ENCODE measurements around the gene GTPBP4.
A peak's percentile ranks its signal among the peaks of the same experiment; 100 is the strongest.

Gene GTPBP4

DNA sequence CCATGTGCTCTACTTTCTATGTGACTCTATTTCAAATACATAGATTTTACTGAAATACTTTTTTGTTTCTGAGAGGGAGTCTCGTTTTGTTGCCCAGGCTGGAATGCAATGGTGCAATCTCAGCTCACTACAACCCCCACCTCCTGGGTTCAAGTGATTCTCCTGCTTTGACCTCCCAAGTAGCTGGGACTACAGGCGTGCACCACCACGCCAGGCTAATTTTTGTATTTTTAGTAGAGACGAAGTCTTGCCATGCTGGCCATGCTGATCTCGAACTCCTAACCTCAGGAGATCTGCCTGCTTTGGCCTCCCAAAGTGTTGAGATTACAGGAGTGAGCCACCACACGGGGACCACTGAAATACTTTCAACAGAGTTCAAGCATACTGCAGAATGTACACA is 57.2 kb downstream of the GTPBP4 start:
- TF ChIP-seq, protein P1, sequence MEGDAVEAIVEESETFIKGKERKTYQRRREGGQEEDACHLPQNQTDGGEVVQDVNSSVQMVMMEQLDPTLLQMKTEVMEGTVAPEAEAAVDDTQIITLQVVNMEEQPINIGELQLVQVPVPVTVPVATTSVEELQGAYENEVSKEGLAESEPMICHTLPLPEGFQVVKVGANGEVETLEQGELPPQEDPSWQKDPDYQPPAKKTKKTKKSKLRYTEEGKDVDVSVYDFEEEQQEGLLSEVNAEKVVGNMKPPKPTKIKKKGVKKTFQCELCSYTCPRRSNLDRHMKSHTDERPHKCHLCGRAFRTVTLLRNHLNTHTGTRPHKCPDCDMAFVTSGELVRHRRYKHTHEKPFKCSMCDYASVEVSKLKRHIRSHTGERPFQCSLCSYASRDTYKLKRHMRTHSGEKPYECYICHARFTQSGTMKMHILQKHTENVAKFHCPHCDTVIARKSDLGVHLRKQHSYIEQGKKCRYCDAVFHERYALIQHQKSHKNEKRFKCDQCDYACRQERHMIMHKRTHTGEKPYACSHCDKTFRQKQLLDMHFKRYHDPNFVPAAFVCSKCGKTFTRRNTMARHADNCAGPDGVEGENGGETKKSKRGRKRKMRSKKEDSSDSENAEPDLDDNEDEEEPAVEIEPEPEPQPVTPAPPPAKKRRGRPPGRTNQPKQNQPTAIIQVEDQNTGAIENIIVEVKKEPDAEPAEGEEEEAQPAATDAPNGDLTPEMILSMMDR (IDR thresholded peaks at IDR 0.05; ENCODE audit: poor library complexity, severe bottlenecking) = no peak
- Histone ChIP-seq H3K4me3 (ENCODE audit: severe bottlenecking) (no peak overlapping the region), H3K27ac (ENCODE audit: poor library complexity, severe bottlenecking) (peak overlapping the region; percentile 9), H3K9me3 (ENCODE audit: severe bottlenecking) (no peaks in the 10 kb centered on the region), H3K4me1 (ENCODE audit: insufficient read depth, poor library complexity, severe bottlenecking) (peaks cover 3% of the 10 kb centered on the region), H3K36me3 (ENCODE audit: low read depth) (peaks cover 67% of the 10 kb centered on the region), H3K27me3 (ENCODE audit: insufficient read depth, poor library complexity, severe bottlenecking) (no peaks in the 10 kb centered on the region)
- DNase-seq (ENCODE audit: low spot score) (no peak), ATAC-seq (ENCODE audit: low read depth) (no peak)

DNA sequence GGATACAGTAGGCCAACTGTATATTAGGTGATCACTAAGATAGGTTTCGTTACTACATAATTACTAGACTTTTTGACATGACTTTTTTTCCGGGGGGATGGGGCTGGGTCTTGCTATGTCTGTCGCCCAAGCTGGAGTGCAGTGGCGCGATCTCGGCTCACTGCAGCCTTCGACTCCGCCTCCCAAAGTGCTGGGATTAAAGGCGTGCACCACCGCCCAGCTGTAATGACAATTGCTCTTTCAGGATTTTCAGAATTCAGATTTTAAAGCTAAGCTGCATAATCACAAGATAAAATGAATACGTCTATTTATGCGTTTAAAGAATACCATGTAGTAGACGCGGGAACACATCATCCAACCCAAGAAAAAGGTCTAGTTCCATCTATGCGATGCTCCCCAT is 59.7 kb downstream of the GTPBP4 start:
- Histone ChIP-seq H3K36me3 (ENCODE audit: low read depth) (peaks cover 61% of the 10 kb centered on the region), H3K27ac (ENCODE audit: poor library complexity, severe bottlenecking) (peak overlapping the region; percentile 91), H3K27me3 (ENCODE audit: insufficient read depth, poor library complexity, severe bottlenecking) (no peaks in the 10 kb centered on the region), H3K4me1 (ENCODE audit: insufficient read depth, poor library complexity, severe bottlenecking) (peaks cover 13% of the 10 kb centered on the region), H3K4me3 (ENCODE audit: severe bottlenecking) (peak overlapping the region; percentile 65), H3K9me3 (ENCODE audit: severe bottlenecking) (no peaks in the 10 kb centered on the region)
- no peak for ATAC-seq (ENCODE audit: low read depth)
- TF ChIP-seq, protein P1 (IDR thresholded peaks at IDR 0.05; ENCODE audit: poor library complexity, severe bottlenecking) = no peak
- no peak for DNase-seq (ENCODE audit: low spot score)

DNA sequence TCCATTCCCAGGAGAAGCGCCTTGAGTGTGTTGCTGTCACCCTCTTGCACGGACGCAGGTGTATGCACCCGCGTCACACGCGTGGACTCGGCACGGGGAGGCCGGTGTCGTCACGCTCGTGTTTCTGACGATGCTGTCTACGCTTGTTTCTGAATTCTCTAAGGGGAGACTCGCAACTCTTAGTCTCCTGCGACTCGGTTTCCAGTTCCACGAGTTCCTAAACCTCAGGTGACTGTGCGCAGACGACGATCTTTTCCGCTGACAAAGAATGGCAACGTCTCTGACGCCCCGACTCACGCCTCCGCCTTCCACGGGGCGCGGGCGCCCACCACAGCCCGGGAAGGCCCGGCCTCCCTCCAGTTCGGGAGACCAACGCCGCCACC is 60.1 kb downstream of the GTPBP4 start:
- peak overlapping the region; percentile 91 for H3K27ac ChIP-seq (ENCODE audit: poor library complexity, severe bottlenecking)

DNA sequence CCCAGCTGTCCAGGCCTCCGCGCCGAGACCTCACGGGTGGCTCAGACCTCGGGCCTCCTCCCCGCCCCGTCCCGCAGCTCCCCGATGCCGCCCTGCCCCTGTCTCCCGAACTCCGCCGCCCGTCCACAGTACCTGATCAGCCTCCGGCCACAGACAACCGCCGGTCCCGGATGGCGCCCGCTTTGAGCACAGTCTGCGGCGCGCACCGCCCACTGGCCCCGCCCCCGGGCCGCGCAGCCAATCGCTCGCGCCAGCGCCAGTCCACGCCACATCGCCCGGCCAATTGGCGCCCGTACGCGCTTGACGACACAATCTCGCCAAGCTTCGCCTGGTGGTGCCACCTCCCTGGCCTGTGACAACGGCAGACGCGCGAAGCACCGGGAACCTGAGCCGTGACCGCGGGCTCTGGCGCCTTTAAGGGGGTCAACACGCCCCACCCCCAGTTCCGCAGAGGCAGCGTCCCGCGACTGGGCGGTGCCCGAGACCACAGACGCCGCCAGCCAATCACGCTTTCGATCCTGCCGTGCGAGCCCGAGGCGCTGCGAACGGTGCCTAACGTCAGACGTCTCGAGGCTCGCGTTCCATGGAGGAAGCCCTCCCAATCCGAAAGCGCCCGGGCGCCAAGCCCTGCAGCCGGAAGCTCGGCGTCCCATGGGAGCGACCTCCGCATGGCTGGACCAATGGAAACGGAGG is 60.6 kb downstream of the GTPBP4 start, which contains the start of gene IDI1:
Gene IDI1, minus strand, starts transcription at position 388 of the 693 bp plus-strand sequence. Its CDS starts 116 bp downstream, at position 272.
- no peaks in the 10 kb centered on the region for H3K27me3 ChIP-seq (ENCODE audit: insufficient read depth, poor library complexity, severe bottlenecking)
- H3K9me3 ChIP-seq (ENCODE audit: severe bottlenecking) = no peaks in the 10 kb centered on the region
- H3K4me1 ChIP-seq (ENCODE audit: insufficient read depth, poor library complexity, severe bottlenecking) = peaks cover 13% of the 10 kb centered on the region
- peak within 1 kb of the TSS; percentile 65 for H3K4me3 ChIP-seq (ENCODE audit: severe bottlenecking)
- peaks cover 55% of the 10 kb centered on the region for H3K36me3 ChIP-seq (ENCODE audit: low read depth)
- ATAC-seq (ENCODE audit: low read depth) (peak; percentile 88), DNase-seq (ENCODE audit: low spot score) (peak; percentile 98)
- H3K27ac ChIP-seq (ENCODE audit: poor library complexity, severe bottlenecking) = peak within 1 kb of the TSS; percentile 91
- TF ChIP-seq, protein P1 (IDR thresholded peaks at IDR 0.05; ENCODE audit: poor library complexity, severe bottlenecking) = no peak

More for the DNA sequence above, 60.1 kb downstream of the GTPBP4 start:
- no peaks in the 10 kb centered on the region for H3K27me3 ChIP-seq (ENCODE audit: insufficient read depth, poor library complexity, severe bottlenecking)
- peaks cover 13% of the 10 kb centered on the region for H3K4me1 ChIP-seq (ENCODE audit: insufficient read depth, poor library complexity, severe bottlenecking)
- peaks cover 57% of the 10 kb centered on the region for H3K36me3 ChIP-seq (ENCODE audit: low read depth)
- DNase-seq (ENCODE audit: low spot score) = no peak
- H3K4me3 ChIP-seq (ENCODE audit: severe bottlenecking) = peak overlapping the region; percentile 65
- H3K9me3 ChIP-seq (ENCODE audit: severe bottlenecking) = no peaks in the 10 kb centered on the region
- ATAC-seq (ENCODE audit: low read depth) = no peak
- TF ChIP-seq, protein P1 (IDR thresholded peaks at IDR 0.05; ENCODE audit: poor library complexity, severe bottlenecking) = no peak

DNA sequence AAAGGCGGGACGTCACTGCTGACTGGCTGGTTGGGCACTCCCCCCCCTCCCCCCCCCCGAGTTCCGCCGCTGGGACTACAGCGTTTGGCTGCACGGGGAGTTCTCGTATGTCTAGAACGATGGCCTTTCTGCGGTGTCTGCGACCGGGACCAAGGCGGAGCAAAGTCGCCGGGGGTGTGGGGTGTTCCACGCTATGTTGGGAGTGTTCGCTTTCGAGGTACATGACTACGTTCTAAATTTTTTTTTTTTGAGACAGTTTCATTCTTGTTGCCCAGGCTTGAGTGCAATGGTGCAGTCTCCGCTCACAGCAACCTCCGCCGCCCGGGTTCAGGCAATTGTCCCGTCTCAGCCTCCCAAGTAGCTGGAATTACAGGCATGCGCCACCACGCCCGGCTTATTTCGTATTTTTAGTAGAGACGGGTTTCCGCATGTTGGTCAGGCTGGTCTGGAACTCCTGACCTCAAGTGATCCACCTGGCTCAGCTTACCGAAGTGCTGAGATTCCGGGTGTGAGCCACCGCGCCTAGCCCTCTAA is 61.3 kb downstream of the GTPBP4 start:
- H3K9me3 ChIP-seq (ENCODE audit: severe bottlenecking) = no peaks in the 10 kb centered on the region
- peak overlapping the region; percentile 91 for H3K27ac ChIP-seq (ENCODE audit: poor library complexity, severe bottlenecking)
- peaks cover 55% of the 10 kb centered on the region for H3K36me3 ChIP-seq (ENCODE audit: low read depth)
- peaks cover 17% of the 10 kb centered on the region for H3K4me1 ChIP-seq (ENCODE audit: insufficient read depth, poor library complexity, severe bottlenecking)
- TF ChIP-seq, protein P1 (IDR thresholded peaks at IDR 0.05; ENCODE audit: poor library complexity, severe bottlenecking) = no peak
- ATAC-seq (ENCODE audit: low read depth) (no peak), DNase-seq (ENCODE audit: low spot score) (no peak)
- no peaks in the 10 kb centered on the region for H3K27me3 ChIP-seq (ENCODE audit: insufficient read depth, poor library complexity, severe bottlenecking)
- H3K4me3 ChIP-seq (ENCODE audit: severe bottlenecking) = peak overlapping the region; percentile 65

Data from RWPE2 (cell line).